Measurements from ENCODE around the gene SPDYE2B. TPM values are rescaled to one million over a fixed set of nuclear protein-coding genes. Genes with fewer than 3 reads are reported as not detected.
"Not testable (repeated sequence)": the region's sequence is repeated elsewhere in the genome, so short reads cannot be mapped to it uniquely, and the experiment has no call there.

The SPDYE2B gene
- polyA plus RNA-seq (2014; cell fraction: cytosol; rRNA removed) = not detected in 2 replicates
- polyA plus RNA-seq (2014; cell fraction: nucleus; rRNA removed) = 0.24 TPM in 1 of 2 replicates, not detected in the other

GRCh38 chr7:102649924-102650323 lies at the start of gene SPDYE2B:
TSS of gene SPDYE2B (plus strand) at chr7:102650319. CDS start at chr7:102652349, 2,030 bp downstream.
- not testable (repeated sequence) for DNase-seq (ENCODE audit: low spot score)

GRCh38 chr7:102602317-102602716 lies 47.8 kb upstream of the SPDYE2B start:
- DNase-seq (ENCODE audit: low spot score) = not testable (repeated sequence)

GRCh38 chr7:102604431-102605145 lies 45.5 kb upstream of the SPDYE2B start:
- not testable (repeated sequence) for DNase-seq (ENCODE audit: low spot score)

GRCh38 chr7:102606848-102607247 lies 43.3 kb upstream of the SPDYE2B start:
- not testable (repeated sequence) for DNase-seq (ENCODE audit: low spot score)

GRCh38 chr7:102609734-102610133 lies 40.4 kb upstream of the SPDYE2B start:
- not testable (repeated sequence) for DNase-seq (ENCODE audit: low spot score)

GRCh38 chr7:102610441-102610840 lies 39.7 kb upstream of the SPDYE2B start:
- not testable (repeated sequence) for DNase-seq (ENCODE audit: low spot score)

GRCh38 chr7:102611013-102611674 lies 39.0 kb upstream of the SPDYE2B start:
- DNase-seq (ENCODE audit: low spot score) = not testable (repeated sequence)

- DNase-seq (ENCODE audit: low spot score) = not testable (repeated sequence)
Measured at GRCh38 chr7:102611675-102612325, 38.3 kb upstream of the SPDYE2B start.

GRCh38 chr7:102613575-102614345 lies 36.4 kb upstream of the SPDYE2B start:
- DNase-seq (ENCODE audit: low spot score) = not testable (repeated sequence)

GRCh38 chr7:102614346-102614697 lies 35.8 kb upstream of the SPDYE2B start:
- DNase-seq (ENCODE audit: low spot score) = not testable (repeated sequence)

- not testable (repeated sequence) for DNase-seq (ENCODE audit: low spot score)
Measured at GRCh38 chr7:102614873-102615272, 35.2 kb upstream of the SPDYE2B start.

GRCh38 chr7:102615930-102616329 lies 34.2 kb upstream of the SPDYE2B start:
- not testable (repeated sequence) for DNase-seq (ENCODE audit: low spot score)

GRCh38 chr7:102616507-102617125 lies 33.5 kb upstream of the SPDYE2B start, which contains the start of gene RASA4:
TSS of gene RASA4 (minus strand) at chr7:102616756. CDS start at chr7:102616689, 67 bp downstream.
- peak; percentile 17 for DNase-seq (ENCODE audit: low spot score)

- DNase-seq (ENCODE audit: low spot score) = peak; percentile 4
Measured at GRCh38 chr7:102618122-102618521, 32.0 kb upstream of the SPDYE2B start.

- not testable (repeated sequence) for DNase-seq (ENCODE audit: low spot score)
Measured at GRCh38 chr7:102627271-102627904, 22.7 kb upstream of the SPDYE2B start.

- DNase-seq (ENCODE audit: low spot score) = not testable (repeated sequence)
Measured at GRCh38 chr7:102630622-102631021, 19.5 kb upstream of the SPDYE2B start.

GRCh38 chr7:102634299-102634698 lies 15.8 kb upstream of the SPDYE2B start:
- not testable (repeated sequence) for DNase-seq (ENCODE audit: low spot score)

GRCh38 chr7:102635354-102635753 lies 14.8 kb upstream of the SPDYE2B start:
- not testable (repeated sequence) for DNase-seq (ENCODE audit: low spot score)

GRCh38 chr7:102636956-102637355 lies 13.2 kb upstream of the SPDYE2B start:
- not testable (repeated sequence) for DNase-seq (ENCODE audit: low spot score)

- DNase-seq (ENCODE audit: low spot score) = peak; percentile 0
Measured at GRCh38 chr7:102638848-102639247, 11.3 kb upstream of the SPDYE2B start.
